ENCODE measurements around the gene ADAMTS7. TPM values are rescaled to one million over a fixed set of nuclear protein-coding genes. Genes with fewer than 3 reads are reported as not detected.
"Not testable (repeated sequence)": the region's sequence is repeated elsewhere in the genome, so short reads cannot be mapped to it uniquely, and the experiment has no call there.

The ADAMTS7 gene
- total RNA-seq, 5 donors from 2014 or later (not counting 1 experiment from before 2014, with no cell fraction given), result 0.79 to 2.3 (median 1.0) TPM; not detected in 2

DNA sequence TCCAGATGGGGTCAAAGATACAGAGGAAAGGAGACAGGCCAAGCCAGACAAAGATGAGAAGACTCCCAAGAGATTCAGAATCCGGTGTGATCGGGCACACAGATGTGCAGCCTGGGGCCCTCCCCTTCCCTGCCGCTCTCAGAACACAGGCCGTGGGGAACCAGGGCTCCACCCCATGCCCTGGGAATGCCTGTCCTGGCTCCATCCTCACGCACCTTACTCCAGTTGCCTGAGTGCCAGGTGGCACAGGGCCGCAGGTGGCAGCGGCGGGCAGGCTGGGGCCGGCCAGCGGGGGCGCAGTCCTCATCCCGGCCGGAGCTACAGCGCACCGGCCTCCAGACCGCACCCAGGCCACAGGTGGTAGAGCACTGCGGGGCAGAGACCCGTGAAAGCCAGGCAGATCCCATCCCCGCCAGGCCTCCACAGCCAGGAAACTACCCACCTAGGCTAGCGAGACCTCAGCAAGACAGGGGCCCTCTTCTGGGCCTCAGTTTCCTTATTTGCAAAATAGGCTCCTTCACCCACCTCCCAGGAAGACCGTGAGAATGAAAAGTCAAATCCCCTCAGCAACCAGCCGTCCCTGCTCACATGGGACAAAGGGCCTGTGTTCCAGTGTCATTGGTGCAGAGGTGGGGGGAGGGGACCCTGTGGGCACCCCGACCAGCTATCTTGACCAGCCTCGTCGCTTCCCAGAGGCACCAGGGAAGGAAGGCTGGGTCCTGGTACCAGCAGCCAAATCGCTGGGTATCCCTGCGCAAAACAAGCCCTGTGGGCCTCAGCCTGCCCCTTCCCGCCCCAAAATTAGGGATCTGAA lies 46.7 kb downstream of the ADAMTS7 start:
- 97% methylated on average over 10 of the region's 28 CpGs for WGBS (ENCODE audit: insufficient coverage)
- peaks cover 10 to 27% of the 10 kb centered on the region in 2 experiments for H3K4me1 ChIP-seq (ENCODE audit: control insufficient read depth in 1 of 2, extremely low read depth in 1 of 2, insufficient read depth in 2 of 2, low read length in 2 of 2)
- H3K9me3 ChIP-seq; H3K27me3 ChIP-seq (replicated peaks in 1 of 2; ENCODE audit: control insufficient read depth in 2 of 2, extremely low read depth in 1 of 2, insufficient read depth in 2 of 2, low read length in 1 of 2); POLR2A ChIA-PET; H3K9me3 Mint-ChIP-seq; H3K27ac Mint-ChIP-seq; CTCF ChIA-PET; H3K4me3 Mint-ChIP-seq; H3K36me3 Mint-ChIP-seq; H3K27ac ChIP-seq (ENCODE audit: low read length); DNase-seq; H3K4me3 ChIP-seq (ENCODE audit: control insufficient read depth in 1 of 2, extremely low read depth in 1 of 2, low read length in 1 of 2); H3K27me3 Mint-ChIP-seq; H3K36me3 ChIP-seq (ENCODE audit: control insufficient read depth in 2 of 2, extremely low read depth in 1 of 2, insufficient read depth in 1 of 2, low read length in 1 of 2); ATAC-seq (replicated peaks in 1 of 4): not testable (repeated sequence)
- peaks cover 18 to 24% (median 22%) of the 10 kb centered on the region in 3 donors for H3K4me1 Mint-ChIP-seq

DNA sequence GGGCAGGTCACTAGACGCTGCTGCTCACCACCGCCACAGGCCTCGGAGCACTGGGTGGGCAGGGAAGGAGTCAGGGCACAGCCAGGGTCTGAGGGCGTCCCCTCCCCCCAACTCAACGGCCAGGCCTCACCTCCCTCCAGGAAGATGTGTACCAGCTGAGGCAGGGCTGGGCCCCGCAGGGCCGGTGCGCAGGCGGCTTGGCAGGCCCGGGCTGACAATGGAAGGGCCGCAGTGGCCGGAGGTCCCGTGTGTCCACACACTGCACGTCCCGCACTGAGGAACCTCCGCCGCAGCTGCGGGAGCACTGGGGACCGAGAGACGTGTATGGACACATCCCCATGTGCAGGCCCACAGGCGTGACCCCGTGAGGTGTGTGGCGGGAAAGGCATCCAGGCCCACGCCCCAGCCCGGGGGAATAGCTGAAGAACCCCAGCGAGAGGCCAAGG lies 47.4 kb downstream of the ADAMTS7 start:
- H3K4me3 ChIP-seq (ENCODE audit: control insufficient read depth in 1 of 2, extremely low read depth in 1 of 2, low read length in 1 of 2), result no peak overlapping the region
- H3K27ac ChIP-seq (ENCODE audit: low read length), result no peak overlapping the region
- H3K27ac Mint-ChIP-seq, result no peak overlapping the region
- WGBS (ENCODE audit: insufficient coverage), result 95% methylated on average over 25 of the region's 26 CpGs
- no peaks in the 10 kb centered on the region for H3K27me3 Mint-ChIP-seq
- POLR2A ChIA-PET, result no interaction called here
- CTCF ChIA-PET, result no interaction called here
- ATAC-seq (replicated peaks in 1 of 4) (no peak), DNase-seq (no peak)
- H3K4me3 Mint-ChIP-seq, result peak overlapping the region in 1 of 3 donors; percentile 57
- no peaks in the 10 kb centered on the region for H3K36me3 ChIP-seq (ENCODE audit: control insufficient read depth in 2 of 2, extremely low read depth in 1 of 2, insufficient read depth in 1 of 2, low read length in 1 of 2)
- H3K9me3 ChIP-seq, result no peaks in the 10 kb centered on the region
- no peaks in the 10 kb centered on the region for H3K9me3 Mint-ChIP-seq
- peaks cover 18 to 26% (median 24%) of the 10 kb centered on the region in 3 donors for H3K4me1 Mint-ChIP-seq
- H3K27me3 ChIP-seq (replicated peaks in 1 of 2; ENCODE audit: control insufficient read depth in 2 of 2, extremely low read depth in 1 of 2, insufficient read depth in 2 of 2, low read length in 1 of 2), result peaks cover 0 to 3% of the 10 kb centered on the region in 2 experiments
- no peaks in the 10 kb centered on the region for H3K36me3 Mint-ChIP-seq
- H3K4me1 ChIP-seq (ENCODE audit: control insufficient read depth in 1 of 2, extremely low read depth in 1 of 2, insufficient read depth in 2 of 2, low read length in 2 of 2), result peaks cover 10 to 27% of the 10 kb centered on the region in 2 experiments

- H3K4me3 Mint-ChIP-seq, result peak overlapping the region in 1 of 3 donors; percentile 57
Measured at GRCh38 chr15:78762985-78763795, 48.1 kb downstream of the ADAMTS7 start.

GRCh38 chr15:78762386-78762961 lies 48.8 kb downstream of the ADAMTS7 start:
- 96% methylated on average over 19 of the region's 25 CpGs for WGBS (ENCODE audit: insufficient coverage)
- Mint-ChIP-seq H3K4me1 (peaks cover 18 to 29% (median 25%) of the 10 kb centered on the region in 3 donors), H3K27ac (peak overlapping the region in 1 of 2 donors; percentile 89)
- CTCF ChIA-PET; H3K27me3 Mint-ChIP-seq; H3K9me3 ChIP-seq; H3K27me3 ChIP-seq (replicated peaks in 1 of 2; ENCODE audit: control insufficient read depth in 2 of 2, extremely low read depth in 1 of 2, insufficient read depth in 2 of 2, low read length in 1 of 2); DNase-seq; H3K36me3 Mint-ChIP-seq; H3K27ac ChIP-seq (ENCODE audit: low read length); POLR2A ChIA-PET; H3K36me3 ChIP-seq (ENCODE audit: control insufficient read depth in 2 of 2, extremely low read depth in 1 of 2, insufficient read depth in 1 of 2, low read length in 1 of 2); H3K4me3 ChIP-seq (ENCODE audit: control insufficient read depth in 1 of 2, extremely low read depth in 1 of 2, low read length in 1 of 2); ATAC-seq (replicated peaks in 1 of 4); H3K9me3 Mint-ChIP-seq; H3K4me3 Mint-ChIP-seq: not testable (repeated sequence)
- peaks cover 10 to 30% of the 10 kb centered on the region in 2 experiments for H3K4me1 ChIP-seq (ENCODE audit: control insufficient read depth in 1 of 2, extremely low read depth in 1 of 2, insufficient read depth in 2 of 2, low read length in 2 of 2)

More at GRCh38 chr15:78762985-78763795, 48.1 kb downstream of the ADAMTS7 start:
- Histone ChIP-seq H3K9me3 (no peaks in the 10 kb centered on the region), H3K4me3 (ENCODE audit: control insufficient read depth in 1 of 2, extremely low read depth in 1 of 2, low read length in 1 of 2) (no peak overlapping the region), H3K4me1 (ENCODE audit: control insufficient read depth in 1 of 2, extremely low read depth in 1 of 2, insufficient read depth in 2 of 2, low read length in 2 of 2) (peaks cover 10 to 27% of the 10 kb centered on the region in 2 experiments), H3K36me3 (ENCODE audit: control insufficient read depth in 2 of 2, extremely low read depth in 1 of 2, insufficient read depth in 1 of 2, low read length in 1 of 2) (no peaks in the 10 kb centered on the region), H3K27ac (ENCODE audit: low read length) (no peak overlapping the region), H3K27me3 (replicated peaks in 1 of 2; ENCODE audit: control insufficient read depth in 2 of 2, extremely low read depth in 1 of 2, insufficient read depth in 2 of 2, low read length in 1 of 2) (no peaks in the 10 kb centered on the region)
- Mint-ChIP-seq H3K27me3 (no peaks in the 10 kb centered on the region), H3K9me3 (no peaks in the 10 kb centered on the region), H3K4me1 (peaks cover 18 to 26% (median 24%) of the 10 kb centered on the region in 3 donors), H3K27ac (peak overlapping the region in 1 of 2 donors; percentile 58), H3K36me3 (no peaks in the 10 kb centered on the region)
- DNase-seq (no peak), ATAC-seq (replicated peaks in 1 of 4) (no peak)
- ChIA-PET CTCF (no interaction called here), POLR2A (no interaction called here)
- 94% methylated on average over 22 of the region's 29 CpGs for WGBS (ENCODE audit: insufficient coverage)

DNA sequence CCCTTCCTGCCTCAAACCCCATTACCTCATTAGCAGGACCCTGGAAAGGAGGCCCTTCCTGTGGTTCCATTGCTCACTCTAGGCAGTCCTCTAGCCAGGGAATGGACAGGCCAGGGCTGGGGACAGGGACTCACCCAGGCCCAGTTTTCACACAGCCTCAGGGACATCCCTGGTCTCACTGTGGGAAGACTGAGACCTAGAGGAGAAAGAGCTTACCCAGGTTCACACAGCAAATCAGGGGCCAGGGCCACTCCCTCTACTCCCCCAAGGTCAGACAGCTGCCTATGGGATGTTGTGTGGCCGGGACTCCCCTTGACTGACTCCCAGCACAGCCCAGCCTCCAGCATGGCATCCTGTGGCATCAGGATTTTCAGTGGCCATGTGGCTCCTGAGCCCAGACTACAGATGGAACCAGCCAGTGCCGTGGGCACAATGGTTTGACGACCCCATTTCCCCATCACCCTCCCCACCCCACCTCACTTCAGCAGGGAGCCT lies 49.3 kb downstream of the ADAMTS7 start:
- ChIA-PET POLR2A (no interaction called here), CTCF (interaction anchor here in 1 of 2 donors (0.6 kb wide), 1 partner anchor 245 kb away, joined by 3 read pairs; no protein-coding TSS in a partner anchor)
- DNase-seq, result no peak
- peak in 1 of 4 experiments; percentile 14 for ATAC-seq (replicated peaks in 1 of 4)
- Mint-ChIP-seq H3K36me3 (no peaks in the 10 kb centered on the region), H3K9me3 (no peaks in the 10 kb centered on the region), H3K4me3 (peak overlapping the region; percentile 34 to 67 (median 37)), H3K27me3 (no peaks in the 10 kb centered on the region), H3K27ac (peak overlapping the region; percentile 85 to 89), H3K4me1 (peaks cover 18 to 34% (median 31%) of the 10 kb centered on the region in 3 donors)
- peak overlapping the region in 1 of 2 donors; percentile 27 for H3K4me3 ChIP-seq (ENCODE audit: control insufficient read depth in 1 of 2, extremely low read depth in 1 of 2, low read length in 1 of 2)
- no peaks in the 10 kb centered on the region for H3K9me3 ChIP-seq
- H3K36me3 ChIP-seq (ENCODE audit: control insufficient read depth in 2 of 2, extremely low read depth in 1 of 2, insufficient read depth in 1 of 2, low read length in 1 of 2), result no peaks in the 10 kb centered on the region
- H3K27ac ChIP-seq (ENCODE audit: low read length), result peak overlapping the region; percentile 65
- peaks cover 10 to 36% of the 10 kb centered on the region in 2 experiments for H3K4me1 ChIP-seq (ENCODE audit: control insufficient read depth in 1 of 2, extremely low read depth in 1 of 2, insufficient read depth in 2 of 2, low read length in 2 of 2)
- no peaks in the 10 kb centered on the region for H3K27me3 ChIP-seq (replicated peaks in 1 of 2; ENCODE audit: control insufficient read depth in 2 of 2, extremely low read depth in 1 of 2, insufficient read depth in 2 of 2, low read length in 1 of 2)
- 75% methylated on average over 2 of the region's 3 CpGs for WGBS (ENCODE audit: insufficient coverage)

- peak overlapping the region in 1 of 2 donors; percentile 27 for H3K4me3 ChIP-seq (ENCODE audit: control insufficient read depth in 1 of 2, extremely low read depth in 1 of 2, low read length in 1 of 2)
Measured at GRCh38 chr15:78761475-78761874, 49.8 kb downstream of the ADAMTS7 start.

More at GRCh38 chr15:78761475-78761874, 49.8 kb downstream of the ADAMTS7 start:
- POLR2A ChIA-PET; H3K9me3 Mint-ChIP-seq; H3K27me3 Mint-ChIP-seq; H3K9me3 ChIP-seq; H3K27me3 ChIP-seq (replicated peaks in 1 of 2; ENCODE audit: control insufficient read depth in 2 of 2, extremely low read depth in 1 of 2, insufficient read depth in 2 of 2, low read length in 1 of 2); H3K36me3 ChIP-seq (ENCODE audit: control insufficient read depth in 2 of 2, extremely low read depth in 1 of 2, insufficient read depth in 1 of 2, low read length in 1 of 2); H3K36me3 Mint-ChIP-seq: not testable (repeated sequence)
- ATAC-seq (replicated peaks in 1 of 4) (peak; percentile 87 to 96 (median 94)), DNase-seq (peak; percentile 56 to 87 (median 79))
- Histone ChIP-seq H3K27ac (ENCODE audit: low read length) (peak overlapping the region; percentile 65), H3K4me1 (ENCODE audit: control insufficient read depth in 1 of 2, extremely low read depth in 1 of 2, insufficient read depth in 2 of 2, low read length in 2 of 2) (peaks cover 10 to 37% of the 10 kb centered on the region in 2 experiments)
- CTCF ChIA-PET, result interaction anchor here in 1 of 2 donors (0.6 kb wide), 1 partner anchor 246 kb away, joined by 3 read pairs; no protein-coding TSS in a partner anchor
- H3K4me1 Mint-ChIP-seq, result peaks cover 18 to 37% (median 33%) of the 10 kb centered on the region in 3 donors
- H3K4me3 Mint-ChIP-seq, result peak overlapping the region; percentile 34 to 67 (median 37)
- WGBS (ENCODE audit: insufficient coverage), result 18% methylated on average over 2 of the region's 9 CpGs
- H3K27ac Mint-ChIP-seq, result peak overlapping the region; percentile 85 to 89
